Measurements from ENCODE around the gene TRMT10C.

- no peak for TF ChIP-seq CTCF (IDR thresholded peaks at IDR 0.05; ENCODE audit: low read depth, low read length)
- TF ChIP-seq EZH2phosphoT487 (IDR thresholded peaks at IDR 0.05; ENCODE audit: low read depth) = no peak
Observed at GRCh38 chr3:101574388-101575112, 12.9 kb downstream of the TRMT10C start.

Data from OCI-LY3 (cell line).